ENCODE data around the gene EHMT2. TPM values are rescaled to one million over a fixed set of nuclear protein-coding genes. Genes with fewer than 3 reads are reported as not detected.
"Not testable (repeated sequence)": the region's sequence is repeated elsewhere in the genome, so short reads cannot be mapped to it uniquely, and the experiment has no call there.

EHMT2 gene
- polyA plus RNA-seq, 1 donor (not counting 4 experiments of a cell fraction or from before 2014, with no cell fraction given) = 17.7 TPM

GRCh38 chr6:31911826-31912585 is 14.5 kb upstream of the EHMT2 start:
- TF ChIP-seq EZH2 (IDR thresholded peaks at IDR 0.05; ENCODE audit: low read length) = no peak
- TF ChIP-seq, protein P1, sequence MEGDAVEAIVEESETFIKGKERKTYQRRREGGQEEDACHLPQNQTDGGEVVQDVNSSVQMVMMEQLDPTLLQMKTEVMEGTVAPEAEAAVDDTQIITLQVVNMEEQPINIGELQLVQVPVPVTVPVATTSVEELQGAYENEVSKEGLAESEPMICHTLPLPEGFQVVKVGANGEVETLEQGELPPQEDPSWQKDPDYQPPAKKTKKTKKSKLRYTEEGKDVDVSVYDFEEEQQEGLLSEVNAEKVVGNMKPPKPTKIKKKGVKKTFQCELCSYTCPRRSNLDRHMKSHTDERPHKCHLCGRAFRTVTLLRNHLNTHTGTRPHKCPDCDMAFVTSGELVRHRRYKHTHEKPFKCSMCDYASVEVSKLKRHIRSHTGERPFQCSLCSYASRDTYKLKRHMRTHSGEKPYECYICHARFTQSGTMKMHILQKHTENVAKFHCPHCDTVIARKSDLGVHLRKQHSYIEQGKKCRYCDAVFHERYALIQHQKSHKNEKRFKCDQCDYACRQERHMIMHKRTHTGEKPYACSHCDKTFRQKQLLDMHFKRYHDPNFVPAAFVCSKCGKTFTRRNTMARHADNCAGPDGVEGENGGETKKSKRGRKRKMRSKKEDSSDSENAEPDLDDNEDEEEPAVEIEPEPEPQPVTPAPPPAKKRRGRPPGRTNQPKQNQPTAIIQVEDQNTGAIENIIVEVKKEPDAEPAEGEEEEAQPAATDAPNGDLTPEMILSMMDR (optimal IDR thresholded peaks at IDR 0.05 in 1 of 3, IDR thresholded peaks at IDR 0.05 in 1 of 3, conservative IDR thresholded peaks at IDR 0.05 in 1 of 3; ENCODE audit: extremely low read depth in 1 of 3, insufficient read depth in 2 of 3, low read length in 3 of 3) = no peak

GRCh38 chr6:31909298-31909697 is 11.8 kb upstream of the EHMT2 start:
- H3K9ac ChIP-seq (ENCODE audit: control insufficient read depth, extremely low read depth, insufficient read depth, low read length); H3K27me3 ChIP-seq (ENCODE audit: control insufficient read depth, extremely low read depth, insufficient read depth, low read length); H3K79me2 ChIP-seq (ENCODE audit: control insufficient read depth, insufficient read depth, low read length); H2AFZ ChIP-seq (ENCODE audit: control insufficient read depth, low read length); dilution Hi-C loops (cut with MboI; ENCODE audit: extremely low pct_ligation_motif_present, low sequenced_read_pairs); H4K20me1 ChIP-seq (ENCODE audit: control insufficient read depth, extremely low read depth, insufficient read depth, low read length); H3K27ac ChIP-seq (ENCODE audit: control insufficient read depth, insufficient read depth, low read length); H3K4me2 ChIP-seq (ENCODE audit: control insufficient read depth, extremely low read depth, insufficient read depth, low read depth, low read length); H3K9me3 ChIP-seq (ENCODE audit: control insufficient read depth, low read depth, low read length); H3K9me1 ChIP-seq (ENCODE audit: control insufficient read depth, extremely low read depth, insufficient read depth, low read length); DNase-seq (ENCODE audit: low read depth, low spot score); H3K36me3 ChIP-seq (ENCODE audit: control insufficient read depth in 2 of 2, extremely low read depth in 1 of 2, insufficient read depth in 2 of 2, low read length in 2 of 2); FAIRE-seq; H3K4me3 ChIP-seq (ENCODE audit: control insufficient read depth in 2 of 3, extremely low read depth in 1 of 3, insufficient read depth in 2 of 3, low read depth in 1 of 3, low read length in 3 of 3): not testable (repeated sequence)
- peaks cover 14% of the 10 kb centered on the region for H3K4me1 ChIP-seq (ENCODE audit: control insufficient read depth, extremely low read depth, insufficient read depth, low read length)

More at GRCh38 chr6:31911826-31912585, 14.5 kb upstream of the EHMT2 start:
- H3K79me2 ChIP-seq (ENCODE audit: control insufficient read depth, insufficient read depth, low read length) = no peaks in the 10 kb centered on the region
- no peak overlapping the region for H3K4me3 ChIP-seq (ENCODE audit: control insufficient read depth in 2 of 3, extremely low read depth in 1 of 3, insufficient read depth in 2 of 3, low read depth in 1 of 3, low read length in 3 of 3)
- H3K4me1 ChIP-seq (ENCODE audit: control insufficient read depth, extremely low read depth, insufficient read depth, low read length) = peaks cover 14% of the 10 kb centered on the region
- no peak for FAIRE-seq
- H3K9me1 ChIP-seq (ENCODE audit: control insufficient read depth, extremely low read depth, insufficient read depth, low read length) = no peaks in the 10 kb centered on the region
- no peaks in the 10 kb centered on the region for H3K9me3 ChIP-seq (ENCODE audit: control insufficient read depth, low read depth, low read length)
- no peaks in the 10 kb centered on the region for H3K36me3 ChIP-seq (ENCODE audit: control insufficient read depth in 2 of 2, extremely low read depth in 1 of 2, insufficient read depth in 2 of 2, low read length in 2 of 2)
- H3K4me2 ChIP-seq (ENCODE audit: control insufficient read depth, extremely low read depth, insufficient read depth, low read depth, low read length) = no peak overlapping the region
- H3K9ac ChIP-seq (ENCODE audit: control insufficient read depth, extremely low read depth, insufficient read depth, low read length) = no peak overlapping the region
- no peaks in the 10 kb centered on the region for H4K20me1 ChIP-seq (ENCODE audit: control insufficient read depth, extremely low read depth, insufficient read depth, low read length)
- no peak for DNase-seq (ENCODE audit: low read depth, low spot score)
- no peak overlapping the region for H3K27ac ChIP-seq (ENCODE audit: control insufficient read depth, insufficient read depth, low read length)
- H2AFZ ChIP-seq (ENCODE audit: control insufficient read depth, low read length) = no peak overlapping the region
- H3K27me3 ChIP-seq (ENCODE audit: control insufficient read depth, extremely low read depth, insufficient read depth, low read length) = no peaks in the 10 kb centered on the region
- dilution Hi-C loops (cut with MboI; ENCODE audit: extremely low pct_ligation_motif_present, low sequenced_read_pairs) = no loop called here
